Left hindlimb (tissue), 1 donor: ENCODE data around the gene CCDC71.
A peak's percentile ranks its signal among the peaks of the same experiment; 100 is the strongest.

ENCODE experiments used
- DNase-seq: peaks from one replicate; pipeline ENCODE4 v3.0.0-alpha.2; 2018

The CCDC71 gene

GRCh38 chr3:49124991-49125670 is 41.0 kb downstream of the CCDC71 start:
- no peak for DNase-seq

- no peak for DNase-seq
Measured at GRCh38 chr3:49124203-49124602, 41.9 kb downstream of the CCDC71 start.

GRCh38 chr3:49123687-49124086 is 42.4 kb downstream of the CCDC71 start:
- no peak for DNase-seq

GRCh38 chr3:49122886-49123545 is 43.1 kb downstream of the CCDC71 start:
- DNase-seq, result no peak

GRCh38 chr3:49122451-49122850 is 43.7 kb downstream of the CCDC71 start:
- no peak for DNase-seq

- DNase-seq, result no peak
Measured at GRCh38 chr3:49122022-49122421, 44.1 kb downstream of the CCDC71 start.

GRCh38 chr3:49121132-49121736 is 44.9 kb downstream of the CCDC71 start:
- no peak for DNase-seq

GRCh38 chr3:49120438-49121131 is 45.5 kb downstream of the CCDC71 start, which contains the start of gene USP19:
USP19 (minus strand) TSS chr3:49120823; CDS start chr3:49119145, 1,678 bp downstream.
- DNase-seq, result peak; percentile 96

GRCh38 chr3:49120096-49120437 is 46.1 kb downstream of the CCDC71 start:
- DNase-seq, result no peak

- no peak for DNase-seq
Measured at GRCh38 chr3:49119439-49119838, 46.7 kb downstream of the CCDC71 start.

GRCh38 chr3:49119036-49119435 is 47.1 kb downstream of the CCDC71 start:
- no peak for DNase-seq
